Ammon's horn (tissue), 1 donor: ENCODE results near the gene CXXC1.
"Not testable (repeated sequence)": the region's sequence is repeated elsewhere in the genome, so short reads cannot be mapped to it uniquely, and the experiment has no call there.

Experiments used
- DNase-seq: peaks from one replicate; pipeline ENCODE4 v3.0.0-alpha.2; 2016; ENCODE audit warnings: low spot score

Gene CXXC1

DNA sequence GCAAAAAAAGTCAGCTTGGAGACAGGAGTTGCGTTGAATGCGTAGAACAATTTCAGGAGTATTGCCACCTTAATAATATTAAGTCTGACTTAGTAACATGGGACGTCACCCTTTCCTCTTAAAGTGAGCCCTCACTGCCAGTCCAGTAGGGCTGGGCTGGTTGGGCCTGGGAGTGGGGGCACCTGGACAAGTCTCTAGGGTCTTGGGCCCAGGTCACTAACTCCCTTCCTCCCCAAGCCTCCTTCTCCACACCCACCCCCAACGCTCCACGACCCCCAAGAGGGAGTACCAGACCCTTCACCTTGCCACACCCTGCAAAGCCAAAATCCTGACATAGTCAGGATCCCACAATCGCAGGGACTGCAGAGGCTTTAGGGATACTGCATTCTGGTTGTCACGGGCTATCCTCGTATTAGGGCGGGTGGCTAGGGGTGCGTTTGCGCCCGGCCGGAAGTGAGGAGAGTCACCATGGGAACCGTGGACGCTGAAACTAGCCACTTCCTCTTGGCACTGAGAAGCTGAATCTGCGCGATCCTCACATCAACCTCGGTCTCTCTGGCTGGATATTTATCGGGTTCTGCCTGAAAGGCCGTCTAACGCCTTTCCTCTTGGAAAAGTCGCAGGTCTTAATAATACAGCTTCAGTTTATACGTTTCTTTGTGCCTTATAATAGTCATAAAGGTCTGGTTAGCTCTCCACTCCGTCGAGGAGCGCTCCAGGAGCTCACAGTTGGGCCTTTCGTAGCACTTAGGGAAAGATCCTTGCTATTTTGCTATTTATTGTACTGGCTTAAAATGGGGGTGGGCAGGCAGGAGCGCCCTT lies 10.3 kb upstream of the CXXC1 start:
- peak; percentile 85 for DNase-seq

DNA sequence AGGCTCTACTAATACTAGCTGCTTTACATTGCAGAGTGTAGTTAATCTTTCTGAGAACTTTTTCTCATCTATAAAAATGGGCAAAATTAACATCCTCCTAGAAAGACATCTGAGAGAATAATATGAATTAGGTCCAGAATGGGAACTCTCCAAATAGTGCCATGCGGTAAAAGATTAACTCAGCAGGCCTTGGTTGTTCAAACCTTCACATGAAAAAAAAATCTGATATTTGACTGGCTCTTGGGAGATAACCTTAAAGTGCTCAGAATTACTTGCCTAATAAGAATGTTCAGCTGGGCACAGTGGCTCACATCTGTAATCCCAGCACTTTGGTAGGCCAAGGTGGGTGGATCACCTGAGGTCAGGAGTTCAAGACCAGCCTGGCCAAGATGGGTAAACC lies 5.5 kb upstream of the CXXC1 start:
- DNase-seq: no peak

DNA sequence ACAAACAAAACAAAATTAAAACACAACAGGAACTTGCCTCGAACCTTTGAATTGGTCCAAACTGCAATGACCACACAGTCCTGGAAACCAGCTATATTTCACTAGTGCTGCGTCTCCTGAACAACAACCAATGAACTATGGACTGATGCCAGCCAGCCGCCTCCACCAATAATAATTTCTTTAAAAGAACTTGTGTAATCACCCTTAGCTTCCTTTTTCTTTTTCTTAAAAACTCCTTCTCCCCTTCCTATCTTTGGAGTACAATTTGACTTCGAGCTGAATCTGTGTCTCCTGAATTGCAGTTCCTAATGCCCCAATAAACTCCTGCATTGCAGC lies 1.6 kb upstream of the CXXC1 start:
- no peak for DNase-seq

DNA sequence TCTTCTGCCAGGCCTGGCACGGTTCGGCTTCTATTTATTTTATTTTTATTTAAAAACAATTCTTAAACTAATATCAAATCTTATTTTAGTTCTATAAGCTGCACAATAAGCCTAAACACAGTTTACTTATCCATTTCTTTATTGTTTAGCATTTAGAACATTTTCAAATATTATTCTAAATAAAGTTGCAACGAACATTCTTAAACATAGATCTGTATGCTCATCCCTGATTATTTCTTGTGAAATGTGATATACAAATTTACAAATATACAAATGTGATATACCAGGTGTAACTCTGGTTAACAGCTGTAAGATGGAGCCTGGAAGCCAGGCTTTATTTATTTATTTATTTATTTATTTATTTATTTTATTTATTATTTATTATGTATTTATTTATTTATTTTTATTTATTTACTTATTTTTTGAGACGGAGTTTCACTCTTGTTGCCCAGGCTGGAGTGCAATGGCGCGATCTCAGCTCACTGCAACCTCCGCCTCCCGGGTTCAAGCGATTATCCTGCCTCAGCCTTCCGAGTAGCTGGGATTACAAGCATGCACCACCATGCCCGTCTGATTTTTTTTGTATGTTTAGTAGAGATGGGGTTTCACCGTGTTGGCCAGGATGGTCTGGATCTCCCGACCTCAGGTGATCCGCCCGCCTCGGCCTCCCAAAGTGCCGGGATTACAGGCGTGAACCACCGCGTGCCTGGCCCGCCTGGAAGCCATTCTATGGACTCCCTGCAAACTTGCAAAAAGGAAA lies 1.0 kb upstream of the CXXC1 start:
- not testable (repeated sequence) for DNase-seq

DNA sequence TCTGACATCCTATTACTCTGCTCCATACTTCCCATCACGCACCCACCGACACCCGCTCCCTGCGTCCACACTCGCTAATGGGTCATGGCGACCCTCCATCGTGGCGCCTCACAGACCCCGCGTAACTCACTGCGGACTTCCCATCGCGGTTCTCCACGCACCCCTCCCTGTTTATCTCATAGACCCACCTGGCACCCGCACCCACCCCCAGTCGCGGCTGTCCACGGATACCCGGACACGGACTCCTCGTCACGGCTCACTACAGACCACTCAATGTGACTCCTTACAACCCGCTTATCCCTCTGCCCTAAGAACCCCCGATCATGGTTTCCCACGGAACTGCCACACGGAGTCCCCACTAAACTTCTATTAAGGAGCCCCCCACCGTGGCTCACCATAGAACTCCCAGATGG lies 458 bp downstream of the CXXC1 start:
- no peak for DNase-seq

DNA sequence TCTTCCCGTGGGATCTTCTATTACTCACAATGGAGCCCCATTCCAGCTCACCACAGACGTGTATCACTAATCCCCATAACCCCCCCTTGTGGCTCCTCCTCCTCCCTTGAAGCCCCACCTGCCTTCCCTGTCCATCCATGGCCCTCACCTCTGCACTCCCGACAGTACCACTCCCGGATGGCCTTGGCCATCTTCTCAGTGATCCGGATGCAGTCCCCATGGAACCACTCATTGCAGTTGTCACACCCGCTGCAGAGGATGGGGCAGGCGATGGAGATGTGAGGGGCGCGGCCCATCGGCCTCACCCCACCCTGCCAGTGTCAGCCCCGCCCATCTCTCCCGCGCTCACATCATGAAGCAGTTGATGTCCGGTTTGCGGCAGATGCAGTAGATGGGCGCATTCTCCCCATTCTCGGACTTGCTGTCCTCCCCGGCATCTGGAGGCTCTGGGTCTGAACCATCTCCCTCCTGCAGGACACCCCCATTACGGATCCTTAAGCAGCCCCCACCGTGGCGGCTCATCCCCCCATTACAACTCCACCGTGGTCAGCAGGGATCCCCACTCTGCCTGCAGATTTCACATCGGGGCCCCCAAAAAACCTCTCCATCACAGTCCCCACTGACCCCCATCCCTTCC lies 983 bp downstream of the CXXC1 start:
- no peak for DNase-seq

DNA sequence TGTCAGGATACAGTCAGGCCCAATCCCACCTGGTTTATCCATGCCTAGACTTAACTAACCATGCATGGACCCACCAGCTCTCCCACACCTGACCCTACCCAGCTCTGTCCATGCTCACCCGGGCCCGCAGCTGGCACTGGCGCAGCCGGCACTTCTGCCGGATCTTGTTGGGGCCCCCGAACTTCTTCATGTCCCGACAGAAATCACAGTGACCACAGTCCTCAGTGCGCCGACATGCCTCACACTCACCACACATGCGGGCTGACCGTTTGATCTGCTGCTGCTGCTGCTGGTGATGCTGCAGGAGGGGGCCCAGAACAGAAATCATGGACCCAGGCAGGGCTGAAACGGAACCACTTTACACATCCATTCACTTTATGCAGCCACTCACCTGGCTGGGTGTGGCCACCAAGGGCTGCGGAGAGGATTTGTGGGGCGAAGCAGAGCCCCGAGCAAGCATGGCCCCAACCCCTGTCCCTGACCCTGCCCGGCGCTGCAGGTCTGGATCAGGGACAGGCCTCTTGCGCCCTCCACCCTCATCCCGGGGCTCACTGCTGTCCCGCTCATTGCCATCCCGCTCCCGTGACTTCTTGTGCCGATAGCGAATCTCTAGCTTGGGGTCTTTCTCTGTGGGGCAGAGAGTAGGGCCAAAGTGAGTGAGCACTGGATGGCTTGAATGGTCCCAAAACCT lies 1.7 kb downstream of the CXXC1 start:
- no peak for DNase-seq

DNA sequence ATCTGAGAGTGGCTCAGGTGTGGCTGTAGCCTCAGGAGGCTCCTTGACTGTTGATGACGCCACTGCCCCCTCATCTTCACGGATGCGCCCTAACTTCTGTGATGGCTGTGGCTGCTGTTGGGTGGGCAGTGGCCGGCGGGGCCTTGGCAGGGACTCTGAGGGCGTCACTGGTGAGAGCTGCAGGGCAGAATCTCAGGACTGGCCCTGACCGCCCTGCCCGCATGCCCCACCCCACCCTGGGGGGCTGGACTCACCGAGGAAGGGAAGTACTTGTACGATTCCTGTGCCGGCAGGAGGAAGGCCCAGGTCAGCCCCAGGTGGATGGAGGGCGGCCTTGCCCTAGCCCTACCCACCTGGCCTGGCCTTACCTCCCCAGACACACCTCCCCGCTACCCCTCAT lies 2.4 kb downstream of the CXXC1 start:
- DNase-seq: no peak

DNA sequence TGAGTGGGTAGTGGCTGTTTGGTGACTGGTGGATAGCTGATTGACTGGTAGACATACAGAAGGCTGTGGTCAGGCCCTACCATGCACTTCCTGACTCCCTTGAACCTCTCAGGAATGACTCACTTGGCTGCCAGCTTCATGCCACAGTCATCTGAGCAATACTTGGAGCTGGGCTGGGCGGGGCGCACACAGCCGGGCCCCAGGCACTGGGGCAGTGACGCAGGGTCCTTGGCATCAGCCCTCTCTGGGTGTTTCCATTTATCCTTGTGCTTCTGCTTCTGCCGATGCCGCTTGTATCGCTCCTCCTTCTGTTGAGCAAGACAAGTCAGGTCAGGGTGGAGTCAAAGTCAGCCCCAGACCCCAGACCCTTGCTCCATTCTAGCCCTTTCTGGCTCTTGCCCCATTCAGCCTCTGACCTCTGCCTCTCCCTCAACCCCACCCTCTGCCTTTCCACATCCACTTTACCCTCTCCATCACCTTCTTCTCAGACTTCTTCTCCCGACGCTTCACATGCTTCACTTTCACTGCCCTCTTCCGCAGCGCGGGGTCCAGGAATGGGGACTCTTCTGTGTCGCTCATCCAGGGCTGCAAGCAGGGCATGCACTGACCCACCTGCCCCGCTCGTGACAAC lies 3.1 kb downstream of the CXXC1 start:
- no peak for DNase-seq

DNA sequence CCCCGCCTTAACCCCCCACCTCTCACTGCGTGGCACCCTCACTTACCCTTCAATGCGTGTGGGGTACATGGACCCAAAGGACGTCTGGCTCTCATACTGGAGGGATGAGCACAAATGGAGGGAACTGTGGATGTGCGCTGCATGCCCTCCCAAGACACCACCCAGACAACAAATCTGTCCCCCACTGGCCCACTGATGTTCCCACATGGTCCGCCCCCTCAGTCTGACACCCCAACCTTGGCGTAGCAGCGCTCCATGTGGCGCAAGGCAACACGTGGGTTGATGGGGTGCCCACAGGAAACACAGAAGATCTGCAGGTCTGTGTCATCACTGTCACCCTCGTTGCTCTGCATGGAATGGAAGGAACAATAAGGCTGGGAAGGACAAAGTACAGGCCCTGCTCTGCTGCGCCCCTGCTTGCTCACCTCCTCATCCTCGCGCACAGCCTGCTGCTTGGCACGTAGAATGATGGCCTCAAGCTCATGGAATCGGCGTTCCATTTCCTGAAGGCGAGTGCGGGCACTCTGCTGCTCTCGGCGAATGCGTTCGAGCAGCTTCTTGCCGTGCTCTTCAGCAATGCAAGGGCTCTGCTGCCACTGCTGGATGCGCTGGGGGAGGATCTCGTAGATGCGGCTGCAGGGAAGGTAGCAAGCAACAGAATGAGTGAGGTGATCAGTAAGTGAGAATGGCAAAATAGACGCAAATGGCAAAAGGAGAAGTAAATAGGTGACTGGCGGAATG lies 3.9 kb downstream of the CXXC1 start:
- no peak for DNase-seq

DNA sequence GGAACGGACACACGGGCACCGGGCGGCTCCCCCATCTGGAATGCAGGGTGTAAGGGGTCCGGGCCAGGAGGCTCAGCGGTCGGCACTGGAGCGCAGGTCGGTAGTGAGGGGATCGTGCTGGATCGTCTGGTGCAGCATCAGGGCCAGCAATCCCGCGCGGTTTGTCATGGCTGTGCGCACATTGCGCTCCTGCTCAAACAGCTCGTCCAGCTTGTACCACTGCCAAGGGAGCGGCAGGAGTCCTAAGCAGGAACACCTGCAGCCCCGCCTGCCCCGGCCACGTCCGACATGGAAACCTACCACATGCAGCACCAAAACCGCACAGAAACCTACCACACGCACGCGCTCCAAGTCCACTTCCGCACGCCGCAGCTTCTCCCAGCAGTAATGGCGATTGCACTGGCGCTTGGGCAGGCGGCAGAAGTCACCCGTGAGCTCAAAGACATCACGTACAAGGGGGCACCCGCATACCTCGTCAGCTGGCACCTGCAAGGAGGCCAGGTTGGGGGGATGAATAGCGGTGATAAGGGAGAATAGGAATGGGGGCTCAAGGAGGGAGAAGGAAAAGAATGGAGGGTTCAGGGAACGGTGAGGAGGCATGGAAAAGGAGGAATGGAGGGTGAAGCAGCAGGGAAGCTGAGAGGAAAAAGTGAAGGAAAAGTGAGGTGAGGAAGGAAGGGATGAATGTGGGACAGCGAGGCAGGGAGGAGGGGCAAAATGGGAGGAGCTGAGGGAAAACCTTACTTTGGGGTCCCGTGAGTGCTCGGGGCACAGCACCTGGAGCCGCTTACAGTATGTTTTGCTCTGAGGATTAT lies 4.8 kb downstream of the CXXC1 start:
- no peak for DNase-seq

DNA sequence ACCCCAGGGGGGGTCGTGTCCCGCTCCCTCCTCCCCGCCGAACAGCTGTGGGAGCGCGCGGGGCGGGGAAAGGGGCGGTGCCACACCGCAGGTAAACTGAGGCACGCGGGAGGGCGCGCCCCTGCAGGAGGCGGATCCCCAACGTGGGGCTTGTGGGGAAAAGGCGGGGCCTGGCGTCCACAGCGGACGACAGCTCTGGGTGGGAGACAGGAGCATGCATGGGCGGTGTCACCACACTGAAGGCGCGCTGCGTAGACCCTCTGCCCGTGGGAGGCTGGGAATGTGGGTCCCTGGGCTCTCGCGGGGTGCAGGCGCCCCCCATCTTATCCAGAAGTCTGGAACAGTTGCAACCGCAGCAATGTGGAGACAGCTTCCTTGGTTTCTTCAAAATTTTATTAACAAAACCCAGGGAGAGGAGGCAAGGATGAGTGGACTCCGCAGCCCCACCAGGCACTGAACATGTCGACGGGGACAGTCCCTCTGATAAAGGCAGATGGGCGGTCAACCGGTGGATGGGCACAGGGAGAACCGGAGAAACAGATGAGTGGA lies 5.4 kb downstream of the CXXC1 start:
- no peak for DNase-seq

DNA sequence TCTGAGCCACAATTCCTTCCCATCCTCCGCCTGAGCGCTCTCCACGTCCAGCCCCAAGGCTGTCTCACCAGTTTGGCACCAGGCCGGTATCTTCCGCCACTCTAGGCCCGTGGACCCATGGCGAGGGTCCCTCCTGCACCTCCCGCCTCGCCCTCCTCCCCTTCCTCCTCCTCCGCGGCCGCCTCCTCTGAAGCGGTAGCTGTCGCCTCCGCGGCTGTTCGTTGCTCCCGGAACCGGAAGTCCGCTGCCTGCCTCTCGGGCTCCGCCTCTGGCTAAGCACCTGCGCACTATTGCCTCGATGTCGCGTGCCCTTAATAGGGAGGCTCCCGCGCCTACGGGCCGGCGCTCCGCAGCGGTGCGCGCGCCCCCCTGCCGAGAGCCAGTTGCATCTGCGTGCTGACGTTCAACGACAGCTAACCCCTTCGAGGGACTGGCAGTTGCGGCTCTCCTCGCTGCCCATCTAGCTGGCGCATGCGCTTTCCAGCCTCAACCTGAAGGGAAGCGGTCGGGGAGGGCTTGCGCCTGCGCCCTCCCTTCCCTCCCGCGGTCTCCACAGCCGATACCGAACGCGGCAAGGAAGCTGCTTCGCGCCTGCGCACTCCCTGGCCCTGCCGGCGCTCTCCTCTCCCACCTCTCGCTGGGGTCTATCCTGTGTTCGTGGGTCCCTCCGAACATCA lies 6.1 kb downstream of the CXXC1 start, which contains the start of gene MBD1:
MBD1 (minus strand) TSS at position 229 of the 677 bp plus-strand sequence. CDS start 1,531 bp downstream, outside the sequence.
- peak; percentile 99 for DNase-seq

DNA sequence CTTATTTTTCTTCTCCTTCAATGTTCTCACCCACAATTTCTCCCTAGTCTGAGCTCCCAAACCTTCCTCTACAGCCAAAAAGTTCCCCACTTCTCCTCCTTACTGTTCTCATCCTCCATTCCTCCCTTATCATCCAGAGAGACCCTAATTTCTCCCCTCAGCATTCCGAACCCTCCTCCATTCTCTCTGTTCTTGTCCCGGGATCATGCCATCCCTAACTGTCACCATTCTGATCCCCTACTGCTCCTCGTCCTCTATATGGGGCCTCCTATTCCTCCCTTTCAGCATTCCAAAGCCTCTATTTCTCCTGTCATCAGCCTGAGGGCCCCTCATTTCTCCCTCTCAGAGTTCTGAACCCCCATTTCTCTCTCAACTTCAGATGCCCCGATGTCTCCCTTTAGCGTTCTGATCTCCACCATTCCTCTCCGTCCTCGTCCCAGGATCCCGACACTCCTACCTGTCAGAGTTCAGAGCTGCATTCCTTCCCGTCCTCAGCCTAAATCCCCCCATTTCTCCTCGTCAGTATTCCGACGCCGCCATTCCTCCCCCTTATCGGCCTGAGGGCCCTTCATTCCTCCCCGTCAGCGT lies 6.7 kb downstream of the CXXC1 start:
- DNase-seq: no peak

DNA sequence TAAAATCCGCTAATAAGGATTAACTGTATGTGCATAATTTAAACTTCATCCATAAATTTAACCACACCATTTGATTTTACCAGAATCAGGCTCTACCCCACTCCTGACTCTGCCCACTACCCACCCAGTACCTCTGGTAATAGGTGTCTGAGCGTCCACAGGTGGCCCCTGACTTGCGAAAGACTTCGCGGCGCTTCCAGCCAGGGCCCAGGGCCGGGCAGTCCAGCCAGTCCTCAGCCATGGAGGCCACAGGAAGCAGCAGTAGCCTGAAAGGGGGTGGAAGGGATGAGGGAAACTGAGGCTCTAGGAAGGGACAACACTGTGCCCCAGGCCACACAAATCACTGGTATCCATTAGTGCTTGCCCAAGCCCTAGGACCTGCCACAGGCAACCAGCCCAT lies 7.7 kb downstream of the CXXC1 start:
- no peak for DNase-seq

DNA sequence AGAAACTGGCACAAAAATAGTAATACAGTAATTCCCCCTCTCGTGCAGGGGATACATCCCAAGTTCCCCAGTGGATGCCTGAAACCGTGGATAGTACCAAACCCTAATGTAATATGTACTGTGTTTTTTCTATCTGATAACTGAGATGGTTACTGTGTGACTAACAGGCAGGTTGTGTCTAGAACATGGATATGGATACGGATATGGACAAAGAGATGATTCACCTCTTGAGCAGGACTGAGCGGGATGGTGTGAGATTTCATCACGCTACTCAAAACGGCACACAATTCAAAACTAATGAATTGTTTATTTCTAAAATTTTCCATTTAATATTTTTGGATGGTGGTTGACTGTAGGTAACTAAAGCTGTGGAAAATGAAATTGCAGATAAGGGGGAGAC lies 9.6 kb downstream of the CXXC1 start:
- DNase-seq: no peak

DNA sequence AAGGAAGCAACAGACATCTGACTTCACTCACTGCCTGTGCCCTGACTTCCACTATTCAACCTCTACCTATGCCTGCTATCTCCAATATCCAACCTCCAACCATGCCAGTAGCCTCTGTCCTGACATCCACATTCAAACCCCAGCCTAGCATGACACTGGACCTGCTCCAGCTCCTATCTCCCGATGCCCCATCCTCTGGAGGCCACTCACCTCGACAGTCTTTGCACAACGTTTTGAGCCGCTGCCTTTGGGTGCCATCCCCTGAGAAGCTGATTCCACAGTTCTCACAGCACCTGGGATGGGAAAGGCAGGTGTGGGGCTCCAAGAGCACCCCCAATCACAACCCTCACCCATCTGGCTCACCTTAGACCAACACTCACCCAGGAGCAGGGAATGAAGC lies 11.0 kb downstream of the CXXC1 start:
- no peak for DNase-seq

DNA sequence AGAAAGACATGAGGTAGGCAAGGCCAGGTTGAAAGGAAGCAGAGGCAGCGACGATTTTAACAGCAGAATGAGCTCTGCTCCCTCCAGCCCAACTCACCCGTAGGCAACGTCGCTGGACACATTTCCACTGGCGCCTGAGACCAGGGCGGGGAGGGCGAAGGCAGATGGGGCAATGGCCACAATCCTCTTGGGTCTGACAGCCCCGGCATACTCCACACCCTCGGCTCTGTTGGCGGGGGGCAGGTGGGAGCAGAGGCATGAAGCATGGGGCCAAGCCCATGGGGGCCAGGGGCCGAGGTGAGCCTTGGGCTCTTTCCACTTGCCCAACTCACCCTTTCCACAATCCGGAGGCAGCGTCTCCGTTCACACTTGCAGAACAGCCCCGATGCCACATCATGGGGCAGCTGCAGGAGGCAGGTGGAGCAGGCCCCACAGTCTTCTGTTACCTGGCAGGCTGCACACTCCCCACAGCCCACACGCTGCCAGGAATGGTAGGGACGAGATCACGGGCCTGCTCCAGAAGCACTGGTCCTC lies 11.9 kb downstream of the CXXC1 start:
- DNase-seq: no peak

DNA sequence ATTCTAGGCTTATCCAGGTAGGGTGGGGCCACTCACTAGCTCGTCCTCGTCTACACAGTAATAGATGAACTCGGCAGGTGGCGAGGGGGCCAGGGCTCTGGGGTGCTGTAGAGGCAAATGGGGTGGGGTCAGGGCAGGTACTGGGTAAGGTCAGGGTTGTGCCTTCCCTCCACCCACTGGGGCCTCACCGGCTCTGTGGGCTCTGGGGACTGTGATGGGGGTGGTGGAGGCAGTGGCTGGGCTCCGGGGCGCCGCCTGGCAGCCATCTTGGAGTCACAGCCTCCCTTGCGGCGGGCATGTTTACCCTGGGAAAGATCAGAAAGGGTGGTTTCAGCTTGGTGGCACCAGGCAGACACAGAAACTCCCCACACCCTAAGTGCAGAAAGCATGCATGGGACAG lies 12.6 kb downstream of the CXXC1 start:
- no peak for DNase-seq
